Keratinocyte (primary cell): Measurements from ENCODE around the gene TEKTIP1.

ENCODE experiments used
- EZH2 ChIP-seq: IDR thresholded peaks from one replicate; pipeline ENCODE4 v1.6.1; 2012; ENCODE audit warnings: inconsistent platforms, mild to moderate bottlenecking, low read length, moderate library complexity
- TF ChIP-seq, protein P1 (sequence below), 3 experiments: IDR thresholded peaks in 1 of 3; conservative IDR thresholded peaks in 1 of 3; optimal IDR thresholded peaks in 1 of 3; 2 replicates in 2 of 3; 3 replicates in 1 of 3; pipeline versions ENCODE3 to v1.5.1; 2011; ENCODE audit warnings: low read length in 3 of 3, mild to moderate bottlenecking in 3 of 3, moderate library complexity in 2 of 3, control low read depth in 1 of 3, inconsistent platforms in 1 of 3; ENCODE audit not compliant: insufficient read depth in 2 of 3; ENCODE audit errors: extremely low read depth in 1 of 3

GRCh38 chr19:3576696-3577443 is 37.9 kb downstream of the TEKTIP1 start:
- TF ChIP-seq, protein P1, sequence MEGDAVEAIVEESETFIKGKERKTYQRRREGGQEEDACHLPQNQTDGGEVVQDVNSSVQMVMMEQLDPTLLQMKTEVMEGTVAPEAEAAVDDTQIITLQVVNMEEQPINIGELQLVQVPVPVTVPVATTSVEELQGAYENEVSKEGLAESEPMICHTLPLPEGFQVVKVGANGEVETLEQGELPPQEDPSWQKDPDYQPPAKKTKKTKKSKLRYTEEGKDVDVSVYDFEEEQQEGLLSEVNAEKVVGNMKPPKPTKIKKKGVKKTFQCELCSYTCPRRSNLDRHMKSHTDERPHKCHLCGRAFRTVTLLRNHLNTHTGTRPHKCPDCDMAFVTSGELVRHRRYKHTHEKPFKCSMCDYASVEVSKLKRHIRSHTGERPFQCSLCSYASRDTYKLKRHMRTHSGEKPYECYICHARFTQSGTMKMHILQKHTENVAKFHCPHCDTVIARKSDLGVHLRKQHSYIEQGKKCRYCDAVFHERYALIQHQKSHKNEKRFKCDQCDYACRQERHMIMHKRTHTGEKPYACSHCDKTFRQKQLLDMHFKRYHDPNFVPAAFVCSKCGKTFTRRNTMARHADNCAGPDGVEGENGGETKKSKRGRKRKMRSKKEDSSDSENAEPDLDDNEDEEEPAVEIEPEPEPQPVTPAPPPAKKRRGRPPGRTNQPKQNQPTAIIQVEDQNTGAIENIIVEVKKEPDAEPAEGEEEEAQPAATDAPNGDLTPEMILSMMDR (optimal IDR thresholded peaks at IDR 0.05 in 1 of 3, IDR thresholded peaks at IDR 0.05 in 1 of 3, conservative IDR thresholded peaks at IDR 0.05 in 1 of 3; ENCODE audit: extremely low read depth in 1 of 3, insufficient read depth in 2 of 3, low read length in 3 of 3): no peak
- TF ChIP-seq EZH2: no peak
